Activated B cell treated with CpG ODN at 0.5 μM for 24 hours (primary cell): Measurements from ENCODE around the gene ANKRD42. TPM values are rescaled to one million over a fixed set of nuclear protein-coding genes. Genes with fewer than 3 reads are reported as not detected.

Source experiments
- ATAC-seq: fragments of 200-7000 bp; cut with Tn5 transposase; one replicate; pipeline ENCODE4 v1.10.0; 2021; ENCODE audit warnings: low read depth, mild to moderate bottlenecking, moderate library complexity
- CTCF ChIA-PET: fragments of 350-600 bp; sonication (Branson Sonifier 250); formaldehyde crosslinking; loops from one replicate; lab custom pipeline; 2021; ENCODE audit warnings: antibody characterized with exemption; lab: Charles Lee
- POLR2A ChIA-PET: fragments of 350-600 bp; sonication (Branson Sonifier 250); formaldehyde crosslinking; loops from one replicate; lab custom pipeline; 2021; ENCODE audit warnings: antibody characterized with exemption; lab: Charles Lee
- DNase-seq: peaks from one replicate; pipeline ENCODE4 v3.0.0; 2022
- H3K27ac Mint-ChIP-seq: one replicate; pipeline ENCODE4 v1.8.0; 2020; ENCODE audit warnings: mixed read lengths
- H3K27me3 Mint-ChIP-seq: one replicate; pipeline ENCODE4 v1.8.0; 2021; ENCODE audit warnings: mixed read lengths
- H3K36me3 Mint-ChIP-seq: one replicate; pipeline ENCODE4 v1.8.0; 2021; ENCODE audit warnings: low read depth, mixed read lengths
- H3K4me1 Mint-ChIP-seq: one replicate; pipeline ENCODE4 v1.8.0; 2021; ENCODE audit warnings: mixed read lengths
- H3K4me3 Mint-ChIP-seq: one replicate; pipeline ENCODE4 v1.8.0; 2020; ENCODE audit warnings: mild to moderate bottlenecking, mixed read lengths
- H3K9me3 Mint-ChIP-seq: one replicate; pipeline ENCODE4 v1.8.0; 2020; ENCODE audit warnings: mixed read lengths
- CTCF ChIP-seq: fragments of 200-600 bp; IDR thresholded peaks from one replicate; pipeline ENCODE4 v1.8.0; 2022; ENCODE audit warnings: antibody characterized with exemption, mild to moderate bottlenecking
- intact Hi-C: fragments of 100-400 bp; cut with micrococcal nuclease; formaldehyde crosslinking; loops from one replicate; pipeline ENCODE4 v1.15.1; 2024
- total RNA-seq: library from RNA; stranded (reverse); gene quantifications from 2 replicates; pipeline ENCODE4 v1.2.3, GENCODE V29; 2022

Gene ANKRD42
- total RNA-seq, 1 donor from 2014 or later = 7.4 TPM

DNA sequence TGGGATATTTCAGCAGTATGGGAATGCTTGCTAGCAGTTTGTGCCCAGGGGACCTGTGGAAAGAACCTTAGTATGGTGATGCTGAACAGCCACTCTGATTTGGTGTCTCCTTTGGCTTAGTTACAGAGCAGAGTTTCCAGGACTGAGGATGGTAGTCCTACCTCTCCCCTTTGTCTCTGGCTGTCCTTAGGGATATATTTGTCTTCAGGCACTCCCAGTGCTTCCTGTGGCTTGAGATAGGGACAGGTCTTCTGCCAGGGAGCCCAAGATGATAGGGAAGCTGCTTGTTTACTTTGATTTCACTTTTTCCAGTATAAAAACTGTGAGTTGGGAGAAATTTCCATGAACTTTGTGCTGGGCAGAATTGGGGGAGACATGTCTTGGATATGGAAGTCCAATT is 28.2 kb downstream of the ANKRD42 start:
- POLR2A ChIA-PET = no interaction called here
- no peak for TF ChIP-seq CTCF
- ATAC-seq = no peak
- Mint-ChIP-seq H3K27me3 (no peaks in the 10 kb centered on the region), H3K36me3 (no peaks in the 10 kb centered on the region), H3K4me1 (no peaks in the 10 kb centered on the region), H3K9me3 (no peaks in the 10 kb centered on the region), H3K4me3 (no peak overlapping the region), H3K27ac (no peak overlapping the region)
- intact Hi-C loops = no loop called here
- CTCF ChIA-PET = no interaction called here
- no peak for DNase-seq

- no peaks in the 10 kb centered on the region for H3K4me1 Mint-ChIP-seq
- ChIA-PET POLR2A (no interaction called here), CTCF (no interaction called here)
- H3K27ac Mint-ChIP-seq = no peak overlapping the region
- no peaks in the 10 kb centered on the region for H3K36me3 Mint-ChIP-seq
- TF ChIP-seq CTCF = no peak
- no peaks in the 10 kb centered on the region for H3K27me3 Mint-ChIP-seq
- intact Hi-C loops = no loop called here
- no peaks in the 10 kb centered on the region for H3K9me3 Mint-ChIP-seq
- no peak for ATAC-seq
- DNase-seq = no peak
- H3K4me3 Mint-ChIP-seq = no peak overlapping the region
Measured at GRCh38 chr11:83222499-83222898, 29.0 kb downstream of the ANKRD42 start.

DNA sequence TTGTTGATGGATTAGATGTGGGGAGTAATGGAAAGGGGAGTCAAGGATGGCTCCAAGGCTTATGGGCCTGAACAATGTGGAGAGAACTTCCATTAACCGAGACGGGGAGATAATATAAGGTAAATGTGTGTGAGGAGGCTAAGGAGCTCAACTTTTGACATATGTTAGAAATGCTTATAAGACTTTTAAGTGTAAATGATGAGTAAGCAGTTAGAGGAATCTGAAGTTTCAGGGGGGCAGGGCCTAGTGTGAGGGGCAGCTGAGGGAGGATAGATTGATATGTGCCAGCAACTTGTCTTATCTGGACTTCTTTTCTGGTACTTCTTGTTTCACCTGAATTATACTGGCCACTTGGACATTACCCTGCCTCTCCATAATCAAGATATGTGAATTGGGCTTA is 29.9 kb downstream of the ANKRD42 start:
- Mint-ChIP-seq H3K4me1 (no peaks in the 10 kb centered on the region), H3K36me3 (no peaks in the 10 kb centered on the region), H3K27me3 (no peaks in the 10 kb centered on the region), H3K4me3 (no peak overlapping the region), H3K9me3 (no peaks in the 10 kb centered on the region), H3K27ac (no peak overlapping the region)
- ATAC-seq = no peak
- intact Hi-C loops = no loop called here
- no peak for DNase-seq
- POLR2A ChIA-PET = no interaction called here
- CTCF ChIA-PET = interaction anchor here (1.6 kb wide), 1 partner anchor 356 kb away, joined by 4 read pairs; no protein-coding TSS in a partner anchor
- no peak for TF ChIP-seq CTCF

DNA sequence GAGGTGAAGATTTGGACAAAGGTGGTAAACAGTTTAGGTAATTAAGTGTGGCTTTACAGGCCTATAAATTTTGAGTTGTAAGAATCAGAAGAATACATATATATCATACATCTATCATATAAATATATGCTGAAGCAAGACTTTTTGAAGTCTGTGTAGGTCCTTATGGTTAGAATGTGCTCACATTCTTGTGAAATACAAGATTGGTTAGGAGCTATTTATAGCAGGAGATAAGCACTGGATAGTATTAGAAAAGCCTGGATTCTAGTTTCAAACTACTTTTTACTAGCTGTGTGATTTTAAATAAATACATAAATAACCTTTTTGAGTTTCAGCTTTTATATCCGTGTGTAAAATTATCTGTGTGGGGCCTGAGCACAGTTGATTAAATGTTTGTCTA is 42.3 kb downstream of the ANKRD42 start:
- intact Hi-C loops = no loop called here
- H3K9me3 Mint-ChIP-seq = no peaks in the 10 kb centered on the region
- H3K27me3 Mint-ChIP-seq = no peaks in the 10 kb centered on the region
- no peak overlapping the region for H3K4me3 Mint-ChIP-seq
- no peak overlapping the region for H3K27ac Mint-ChIP-seq
- H3K36me3 Mint-ChIP-seq = peaks cover 3% of the 10 kb centered on the region
- no peak for TF ChIP-seq CTCF
- ATAC-seq (no peak), DNase-seq (no peak)
- POLR2A ChIA-PET = no interaction called here
- no peaks in the 10 kb centered on the region for H3K4me1 Mint-ChIP-seq
- CTCF ChIA-PET = interaction anchor here (3.0 kb wide), 1 partner anchor 13 kb away, joined by 13 read pairs; no protein-coding TSS in a partner anchor

- Mint-ChIP-seq H3K9me3 (no peaks in the 10 kb centered on the region), H3K4me3 (no peak overlapping the region), H3K27ac (no peak overlapping the region), H3K27me3 (no peaks in the 10 kb centered on the region), H3K36me3 (peaks cover 3% of the 10 kb centered on the region), H3K4me1 (no peaks in the 10 kb centered on the region)
- no peak for ATAC-seq
- intact Hi-C loops = no loop called here
- DNase-seq = no peak
- ChIA-PET CTCF (interaction anchor here (3.4 kb wide), 1 partner anchor 12 kb away, joined by 12 read pairs; no protein-coding TSS in a partner anchor), POLR2A (no interaction called here)
- TF ChIP-seq CTCF = no peak
Measured at GRCh38 chr11:83238111-83238510, 44.6 kb downstream of the ANKRD42 start.
